ENCODE measurements around the gene PTPRJ.

The PTPRJ gene

GRCh38 chr11:47997063-47998053, 17.0 kb downstream of the PTPRJ start:
- H3K4me1 ChIP-seq (ENCODE audit: control extremely low read depth in 1 of 4, control insufficient read depth in 4 of 4, insufficient read depth in 4 of 4, low read length in 3 of 4): peaks cover 0 to 13% (median 1%) of the 10 kb centered on the region in 4 experiments
- WGBS (ENCODE audit: insufficient coverage): 97% methylated on average over 12 of the region's 15 CpGs
- POLR2A ChIA-PET: no interaction called here
- no peak overlapping the region for H3K27ac ChIP-seq (ENCODE audit: insufficient read depth in 1 of 2, low read depth in 1 of 2, low read length in 2 of 2, poor library complexity in 1 of 2, severe bottlenecking in 2 of 2)
- H3K27me3 ChIP-seq (replicated peaks in 2 of 5; ENCODE audit: control insufficient read depth in 4 of 5, insufficient read depth in 5 of 5, low read length in 4 of 5): no peaks in the 10 kb centered on the region
- no peak for DNase-seq
- H3K4me3 ChIP-seq (ENCODE audit: control insufficient read depth in 1 of 7, extremely low read depth in 1 of 7, insufficient read depth in 4 of 7, low read depth in 2 of 7, low read length in 6 of 7): no peak overlapping the region
- H3K9me3 ChIP-seq (ENCODE audit: control extremely low read depth in 1 of 5, control insufficient read depth in 4 of 5, insufficient read depth in 2 of 5, low read depth in 1 of 5, low read length in 4 of 5): no peaks in the 10 kb centered on the region
- CTCF ChIA-PET: interaction anchor here (0.7 to 0.9 kb wide), 3 partner anchors 15 to 63 kb away, joined by 3 read pairs; no protein-coding TSS in a partner anchor
- no peaks in the 10 kb centered on the region for H3K36me3 ChIP-seq (ENCODE audit: control insufficient read depth in 4 of 4, insufficient read depth in 4 of 4, low read length in 3 of 4)

GRCh38 chr11:47998345-47998732, 18.0 kb downstream of the PTPRJ start:
- CTCF ChIA-PET: interaction anchor here (0.7 to 0.9 kb wide), 2 partner anchors 14 to 40 kb away, joined by 3 read pairs; no protein-coding TSS in a partner anchor
- DNase-seq: no peak
- Histone ChIP-seq H3K9me3 (ENCODE audit: control extremely low read depth in 1 of 5, control insufficient read depth in 4 of 5, insufficient read depth in 2 of 5, low read depth in 1 of 5, low read length in 4 of 5) (no peaks in the 10 kb centered on the region), H3K27me3 (replicated peaks in 2 of 5; ENCODE audit: control insufficient read depth in 4 of 5, insufficient read depth in 5 of 5, low read length in 4 of 5) (no peaks in the 10 kb centered on the region), H3K4me3 (ENCODE audit: control insufficient read depth in 1 of 7, extremely low read depth in 1 of 7, insufficient read depth in 4 of 7, low read depth in 2 of 7, low read length in 6 of 7) (no peak overlapping the region), H3K27ac (ENCODE audit: insufficient read depth in 1 of 2, low read depth in 1 of 2, low read length in 2 of 2, poor library complexity in 1 of 2, severe bottlenecking in 2 of 2) (no peak overlapping the region), H3K36me3 (ENCODE audit: control insufficient read depth in 4 of 4, insufficient read depth in 4 of 4, low read length in 3 of 4) (no peaks in the 10 kb centered on the region), H3K4me1 (ENCODE audit: control extremely low read depth in 1 of 4, control insufficient read depth in 4 of 4, insufficient read depth in 4 of 4, low read length in 3 of 4) (peaks cover 0 to 13% (median 1%) of the 10 kb centered on the region in 4 experiments)
- WGBS (ENCODE audit: insufficient coverage): 98% methylated on average over 5 of the region's 5 CpGs
- POLR2A ChIA-PET: interaction anchor here (0.5 kb wide), 1 partner anchor 19 kb away, joined by 4 read pairs; no protein-coding TSS in a partner anchor

- H3K27ac ChIP-seq (ENCODE audit: insufficient read depth in 1 of 2, low read depth in 1 of 2, low read length in 2 of 2, poor library complexity in 1 of 2, severe bottlenecking in 2 of 2): no peak overlapping the region
- POLR2A ChIA-PET: interaction anchor here (0.5 kb wide), 1 partner anchor 19 kb away, joined by 4 read pairs; no protein-coding TSS in a partner anchor
- CTCF ChIA-PET: interaction anchor here (0.6 kb wide), 1 partner anchor 158 kb away, joined by 3 read pairs; no protein-coding TSS in a partner anchor
- no peak for DNase-seq
- peaks cover 0 to 13% (median 1%) of the 10 kb centered on the region in 4 experiments for H3K4me1 ChIP-seq (ENCODE audit: control extremely low read depth in 1 of 4, control insufficient read depth in 4 of 4, insufficient read depth in 4 of 4, low read length in 3 of 4)
- no peaks in the 10 kb centered on the region for H3K9me3 ChIP-seq (ENCODE audit: control extremely low read depth in 1 of 5, control insufficient read depth in 4 of 5, insufficient read depth in 2 of 5, low read depth in 1 of 5, low read length in 4 of 5)
- H3K4me3 ChIP-seq (ENCODE audit: control insufficient read depth in 1 of 7, extremely low read depth in 1 of 7, insufficient read depth in 4 of 7, low read depth in 2 of 7, low read length in 6 of 7): no peak overlapping the region
- no peaks in the 10 kb centered on the region for H3K27me3 ChIP-seq (replicated peaks in 2 of 5; ENCODE audit: control insufficient read depth in 4 of 5, insufficient read depth in 5 of 5, low read length in 4 of 5)
- WGBS (ENCODE audit: insufficient coverage): 100% methylated on average over 1 of the region's 2 CpGs
- no peaks in the 10 kb centered on the region for H3K36me3 ChIP-seq (ENCODE audit: control insufficient read depth in 4 of 4, insufficient read depth in 4 of 4, low read length in 3 of 4)
Measured at GRCh38 chr11:47998733-47999359, 18.5 kb downstream of the PTPRJ start.

GRCh38 chr11:48000432-48000831, 20.1 kb downstream of the PTPRJ start:
- CTCF ChIA-PET: interaction anchor here (0.5 kb wide), 1 partner anchor 28 kb away, joined by 3 read pairs; no protein-coding TSS in a partner anchor
- Histone ChIP-seq H3K27ac (ENCODE audit: insufficient read depth in 1 of 2, low read depth in 1 of 2, low read length in 2 of 2, poor library complexity in 1 of 2, severe bottlenecking in 2 of 2) (no peak overlapping the region), H3K4me1 (ENCODE audit: control extremely low read depth in 1 of 4, control insufficient read depth in 4 of 4, insufficient read depth in 4 of 4, low read length in 3 of 4) (peaks cover 0 to 20% (median 1%) of the 10 kb centered on the region in 4 experiments), H3K27me3 (replicated peaks in 2 of 5; ENCODE audit: control insufficient read depth in 4 of 5, insufficient read depth in 5 of 5, low read length in 4 of 5) (no peaks in the 10 kb centered on the region), H3K9me3 (ENCODE audit: control extremely low read depth in 1 of 5, control insufficient read depth in 4 of 5, insufficient read depth in 2 of 5, low read depth in 1 of 5, low read length in 4 of 5) (no peaks in the 10 kb centered on the region), H3K36me3 (ENCODE audit: control insufficient read depth in 4 of 4, insufficient read depth in 4 of 4, low read length in 3 of 4) (no peaks in the 10 kb centered on the region), H3K4me3 (ENCODE audit: control insufficient read depth in 1 of 7, extremely low read depth in 1 of 7, insufficient read depth in 4 of 7, low read depth in 2 of 7, low read length in 6 of 7) (no peak overlapping the region)
- POLR2A ChIA-PET: no interaction called here
- DNase-seq: no peak
- WGBS (ENCODE audit: insufficient coverage): 90% methylated on average over 3 of the region's 5 CpGs

GRCh38 chr11:48001438-48002021, 21.2 kb downstream of the PTPRJ start:
- Histone ChIP-seq H3K27me3 (replicated peaks in 2 of 5; ENCODE audit: control insufficient read depth in 4 of 5, insufficient read depth in 5 of 5, low read length in 4 of 5) (no peaks in the 10 kb centered on the region), H3K36me3 (ENCODE audit: control insufficient read depth in 4 of 4, insufficient read depth in 4 of 4, low read length in 3 of 4) (no peaks in the 10 kb centered on the region), H3K9me3 (ENCODE audit: control extremely low read depth in 1 of 5, control insufficient read depth in 4 of 5, insufficient read depth in 2 of 5, low read depth in 1 of 5, low read length in 4 of 5) (no peaks in the 10 kb centered on the region), H3K4me1 (ENCODE audit: control extremely low read depth in 1 of 4, control insufficient read depth in 4 of 4, insufficient read depth in 4 of 4, low read length in 3 of 4) (peaks cover 0 to 24% (median under 1%) of the 10 kb centered on the region in 4 experiments), H3K27ac (ENCODE audit: insufficient read depth in 1 of 2, low read depth in 1 of 2, low read length in 2 of 2, poor library complexity in 1 of 2, severe bottlenecking in 2 of 2) (no peak overlapping the region), H3K4me3 (ENCODE audit: control insufficient read depth in 1 of 7, extremely low read depth in 1 of 7, insufficient read depth in 4 of 7, low read depth in 2 of 7, low read length in 6 of 7) (no peak overlapping the region)
- WGBS (ENCODE audit: insufficient coverage): 83% methylated on average over 2 of the region's 2 CpGs
- ChIA-PET CTCF (no interaction called here), POLR2A (no interaction called here)
- no peak for DNase-seq

GRCh38 chr11:48002561-48002960, 22.2 kb downstream of the PTPRJ start:
- no peak overlapping the region for H3K4me3 ChIP-seq (ENCODE audit: control insufficient read depth in 1 of 7, extremely low read depth in 1 of 7, insufficient read depth in 4 of 7, low read depth in 2 of 7, low read length in 6 of 7)
- 97% methylated on average over 3 of the region's 4 CpGs for WGBS (ENCODE audit: insufficient coverage)
- no peaks in the 10 kb centered on the region for H3K27me3 ChIP-seq (replicated peaks in 2 of 5; ENCODE audit: control insufficient read depth in 4 of 5, insufficient read depth in 5 of 5, low read length in 4 of 5)
- ChIA-PET CTCF (no interaction called here), POLR2A (no interaction called here)
- H3K9me3 ChIP-seq (ENCODE audit: control extremely low read depth in 1 of 5, control insufficient read depth in 4 of 5, insufficient read depth in 2 of 5, low read depth in 1 of 5, low read length in 4 of 5): no peaks in the 10 kb centered on the region
- no peak overlapping the region for H3K27ac ChIP-seq (ENCODE audit: insufficient read depth in 1 of 2, low read depth in 1 of 2, low read length in 2 of 2, poor library complexity in 1 of 2, severe bottlenecking in 2 of 2)
- H3K36me3 ChIP-seq (ENCODE audit: control insufficient read depth in 4 of 4, insufficient read depth in 4 of 4, low read length in 3 of 4): no peaks in the 10 kb centered on the region
- no peak for DNase-seq
- H3K4me1 ChIP-seq (ENCODE audit: control extremely low read depth in 1 of 4, control insufficient read depth in 4 of 4, insufficient read depth in 4 of 4, low read length in 3 of 4): peaks cover 0 to 21% (median 1%) of the 10 kb centered on the region in 4 experiments

All from common myeloid progenitor, CD34-positive (primary cell).